WTC11 (cell line): ENCODE data around the gene RPTOR. TPM values are rescaled to one million over a fixed set of nuclear protein-coding genes. Genes with fewer than 3 reads are reported as not detected.

Experiments
- ATAC-seq: fragments of 200-7000 bp; cut with Tn5 transposase; 2 replicates; pipeline ENCODE4 v1.10.0; 2021; ENCODE audit warnings: mild to moderate bottlenecking, moderate library complexity
- CTCF ChIA-PET: fragments of 300-600 bp; sonication (Branson Sonifier 250); formaldehyde crosslinking; loops from one replicate; lab custom pipeline; 2021; ENCODE audit warnings: antibody characterized with exemption; lab: Charles Lee
- POLR2A ChIA-PET: fragments of 350-600 bp; sonication (Branson Sonifier 250); formaldehyde crosslinking; loops from one replicate; lab custom pipeline; 2021; ENCODE audit warnings: antibody characterized with exemption; lab: Charles Lee
- DNase-seq: peaks from one replicate; pipeline ENCODE4 v3.0.0; 2021; ENCODE audit warnings: low spot score
- H3K27ac Mint-ChIP-seq: 2 replicates; pipeline ENCODE4 v1.8.0; 2021; ENCODE audit warnings: mixed read lengths
- H3K27me3 Mint-ChIP-seq: 2 replicates; pipeline ENCODE4 v1.8.0; 2021; ENCODE audit warnings: low read depth, mild to moderate bottlenecking, moderate library complexity, mixed read lengths
- H3K36me3 Mint-ChIP-seq: 2 replicates; pipeline ENCODE4 v1.8.0; 2021; ENCODE audit warnings: mixed read lengths
- H3K4me1 Mint-ChIP-seq: 2 replicates; pipeline ENCODE4 v1.8.0; 2022; ENCODE audit warnings: mixed read lengths
- H3K4me3 Mint-ChIP-seq: 2 replicates; pipeline ENCODE4 v1.8.0; 2021; ENCODE audit warnings: mild to moderate bottlenecking, moderate library complexity, mixed read lengths
- H3K9me3 Mint-ChIP-seq: 2 replicates; pipeline ENCODE4 v1.8.0; 2021; ENCODE audit warnings: mixed read lengths
- AFF4 ChIP-seq: sonication (generic); formaldehyde crosslinking; IDR thresholded peaks from 2 replicates; pipeline ENCODE4 v1.8.1; 2023; ENCODE audit warnings: mild to moderate bottlenecking, missing genetic modification reagents, borderline replicate concordance
- ARID4B ChIP-seq: sonication (generic); formaldehyde crosslinking; IDR thresholded peaks from 2 replicates; pipeline ENCODE4 v1.8.0; 2023; ENCODE audit warnings: missing genetic modification reagents, mild to moderate bottlenecking, borderline replicate concordance
- IRF2 ChIP-seq: sonication (generic); formaldehyde crosslinking; IDR thresholded peaks from 2 replicates; pipeline ENCODE4 v1.8.0; 2022; ENCODE audit warnings: low read depth, missing genetic modification reagents, borderline replicate concordance
- KAT7 ChIP-seq: sonication (generic); formaldehyde crosslinking; IDR thresholded peaks from 2 replicates; pipeline ENCODE4 v1.8.1; 2023; ENCODE audit warnings: missing genetic modification reagents, mild to moderate bottlenecking, borderline replicate concordance
- MAX ChIP-seq: sonication (generic); formaldehyde crosslinking; IDR thresholded peaks from 2 replicates; pipeline ENCODE4 v1.8.0; 2022; ENCODE audit warnings: mild to moderate bottlenecking, missing genetic modification reagents
- NR3C1 ChIP-seq: sonication (generic); formaldehyde crosslinking; conservative IDR thresholded peaks from 2 replicates; pipeline ENCODE4 v1.8.1; 2023; ENCODE audit warnings: low read depth, mild to moderate bottlenecking, missing genetic modification reagents
- STAT6 ChIP-seq: sonication (generic); formaldehyde crosslinking; conservative IDR thresholded peaks from 2 replicates; pipeline ENCODE4 v1.8.1; 2023; ENCODE audit warnings: mild to moderate bottlenecking, low read depth, missing genetic modification reagents, moderate library complexity
- ZNF121 ChIP-seq: sonication (generic); formaldehyde crosslinking; IDR thresholded peaks from 2 replicates; pipeline ENCODE4 v1.8.0; 2023; ENCODE audit warnings: missing genetic modification reagents
- ZNF532 ChIP-seq: fragments of 250-450 bp; sonication (Bioruptor Pico); IDR thresholded peaks from 2 replicates; pipeline ENCODE4 v1.9.0; 2021; ENCODE audit warnings: mild to moderate bottlenecking, borderline replicate concordance
- total RNA-seq: library from RNA; stranded (reverse); gene quantifications from 3 replicates; pipeline ENCODE4 v1.2.3, GENCODE V29; 2021
- TF ChIP-seq, protein P1 (sequence below): sonication (generic); formaldehyde crosslinking; IDR thresholded peaks from 2 replicates; pipeline ENCODE4 v1.8.1; 2022; ENCODE audit warnings: low read depth, missing genetic modification reagents, borderline replicate concordance

Gene RPTOR
- total RNA-seq, 1 experiment from 2014 or later: 41.0 TPM

DNA sequence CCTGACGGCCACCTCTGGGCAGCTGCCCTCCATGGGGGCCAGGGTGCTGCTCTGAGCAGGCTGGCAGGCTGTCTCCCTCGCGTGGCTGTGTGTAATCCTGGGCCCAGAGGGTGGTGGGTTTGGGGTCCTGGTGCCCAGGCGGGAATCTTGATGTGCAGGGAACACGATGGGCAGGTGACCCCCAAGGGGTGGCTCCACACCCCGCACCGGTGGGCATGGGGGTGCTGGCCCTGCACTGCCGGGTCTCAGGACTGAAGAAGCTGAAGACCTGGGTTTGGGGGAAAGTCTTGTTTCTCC is 455.6 kb downstream of the RPTOR start (continued):
- TF ChIP-seq MAX (CRISPR knock-in tag): no peak
- TF ChIP-seq IRF2 (CRISPR knock-in tag): no peak
- TF ChIP-seq, protein P1, sequence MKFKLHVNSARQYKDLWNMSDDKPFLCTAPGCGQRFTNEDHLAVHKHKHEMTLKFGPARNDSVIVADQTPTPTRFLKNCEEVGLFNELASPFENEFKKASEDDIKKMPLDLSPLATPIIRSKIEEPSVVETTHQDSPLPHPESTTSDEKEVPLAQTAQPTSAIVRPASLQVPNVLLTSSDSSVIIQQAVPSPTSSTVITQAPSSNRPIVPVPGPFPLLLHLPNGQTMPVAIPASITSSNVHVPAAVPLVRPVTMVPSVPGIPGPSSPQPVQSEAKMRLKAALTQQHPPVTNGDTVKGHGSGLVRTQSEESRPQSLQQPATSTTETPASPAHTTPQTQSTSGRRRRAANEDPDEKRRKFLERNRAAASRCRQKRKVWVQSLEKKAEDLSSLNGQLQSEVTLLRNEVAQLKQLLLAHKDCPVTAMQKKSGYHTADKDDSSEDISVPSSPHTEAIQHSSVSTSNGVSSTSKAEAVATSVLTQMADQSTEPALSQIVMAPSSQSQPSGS (CRISPR knock-in tag): no peak

DNA sequence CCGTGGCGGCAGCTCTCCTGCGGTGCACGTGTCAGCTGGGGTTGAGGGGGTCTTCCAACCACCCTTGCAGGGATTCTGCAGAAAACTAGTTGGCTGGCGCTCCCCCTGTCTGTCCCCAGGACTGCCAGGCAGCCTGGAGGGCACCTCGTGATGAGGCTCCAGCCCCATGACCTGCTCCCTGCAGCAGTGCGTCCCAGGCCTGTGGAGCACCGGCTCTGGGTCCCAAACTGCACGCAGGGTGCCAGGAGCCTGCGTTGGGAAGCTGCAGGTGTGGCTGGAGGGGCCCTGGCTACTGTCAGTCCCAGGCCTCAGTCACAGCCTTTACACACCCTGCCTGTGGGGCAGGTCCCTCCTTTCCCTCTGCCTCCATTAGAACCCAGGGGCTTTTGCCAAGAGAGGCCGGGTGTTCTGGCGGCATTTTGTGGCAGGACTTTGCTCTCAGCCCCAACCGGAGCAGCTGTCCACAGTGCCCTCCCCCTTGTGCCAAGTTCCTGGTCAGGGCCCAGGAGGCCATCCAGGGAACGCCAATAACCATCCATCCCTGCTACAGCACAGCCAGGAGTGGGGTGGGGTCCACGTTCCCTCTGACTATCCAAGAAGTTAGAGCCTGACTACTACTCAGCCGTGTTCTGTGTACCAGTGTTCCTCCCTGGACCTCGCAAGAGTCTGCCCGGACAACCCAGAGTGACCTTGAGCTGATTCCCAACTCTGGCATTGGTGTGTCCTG is 456.2 kb downstream of the RPTOR start:
- no peak overlapping the region for H3K4me3 Mint-ChIP-seq
- H3K27me3 Mint-ChIP-seq: peaks cover 36% of the 10 kb centered on the region
- H3K36me3 Mint-ChIP-seq: no peaks in the 10 kb centered on the region; the same call in 1 of the 2 replicates
- DNase-seq (no peak), ATAC-seq (no peak)
- ChIA-PET CTCF (interaction anchor here (2.0 kb wide), 1 partner anchor 96 kb away, joined by 4 read pairs; no protein-coding TSS in a partner anchor), POLR2A (no interaction called here)
- H3K9me3 Mint-ChIP-seq: no peaks in the 10 kb centered on the region
- H3K27ac Mint-ChIP-seq: no peak overlapping the region
- H3K4me1 Mint-ChIP-seq: peaks cover 3% of the 10 kb centered on the region; the same call in 1 of the 2 replicates
- TF ChIP-seq ARID4B: no peak
- TF ChIP-seq AFF4: no peak

- no peak for TF ChIP-seq STAT6 (CRISPR knock-in tag)
- no peak for TF ChIP-seq ZNF121 (CRISPR knock-in tag)
- TF ChIP-seq ZNF532 (CRISPR knock-in tag): no peak
- TF ChIP-seq, protein P1 (CRISPR knock-in tag): no peak
- TF ChIP-seq KAT7 (CRISPR knock-in tag): no peak
- no peak for TF ChIP-seq NR3C1 (CRISPR knock-in tag)
- peaks cover 47% of the 10 kb centered on the region for H3K27me3 Mint-ChIP-seq
- ATAC-seq: no peak
These were observed 457.4 kb downstream of the RPTOR start for GRCh38 chr17:81002013-81002384.

More at GRCh38 chr17:81002013-81002384, 457.4 kb downstream of the RPTOR start:
- DNase-seq: no peak
- CTCF ChIA-PET: interaction anchor here (0.7 to 2.0 kb wide), 4 partner anchors 11 to 95 kb away, joined by 4 to 8 read pairs (median 4); partner anchors contain the start of gene CHMP6
- no peak overlapping the region for H3K4me3 Mint-ChIP-seq
- H3K36me3 Mint-ChIP-seq: no peaks in the 10 kb centered on the region; the same call in 1 of the 2 replicates
- H3K27ac Mint-ChIP-seq: no peak overlapping the region
- POLR2A ChIA-PET: no interaction called here
- no peaks in the 10 kb centered on the region for H3K9me3 Mint-ChIP-seq
- peaks cover 3% of the 10 kb centered on the region; the same call in 1 of the 2 replicates for H3K4me1 Mint-ChIP-seq
